Measurements from ENCODE around the gene VPS26A.

VPS26A gene

DNA sequence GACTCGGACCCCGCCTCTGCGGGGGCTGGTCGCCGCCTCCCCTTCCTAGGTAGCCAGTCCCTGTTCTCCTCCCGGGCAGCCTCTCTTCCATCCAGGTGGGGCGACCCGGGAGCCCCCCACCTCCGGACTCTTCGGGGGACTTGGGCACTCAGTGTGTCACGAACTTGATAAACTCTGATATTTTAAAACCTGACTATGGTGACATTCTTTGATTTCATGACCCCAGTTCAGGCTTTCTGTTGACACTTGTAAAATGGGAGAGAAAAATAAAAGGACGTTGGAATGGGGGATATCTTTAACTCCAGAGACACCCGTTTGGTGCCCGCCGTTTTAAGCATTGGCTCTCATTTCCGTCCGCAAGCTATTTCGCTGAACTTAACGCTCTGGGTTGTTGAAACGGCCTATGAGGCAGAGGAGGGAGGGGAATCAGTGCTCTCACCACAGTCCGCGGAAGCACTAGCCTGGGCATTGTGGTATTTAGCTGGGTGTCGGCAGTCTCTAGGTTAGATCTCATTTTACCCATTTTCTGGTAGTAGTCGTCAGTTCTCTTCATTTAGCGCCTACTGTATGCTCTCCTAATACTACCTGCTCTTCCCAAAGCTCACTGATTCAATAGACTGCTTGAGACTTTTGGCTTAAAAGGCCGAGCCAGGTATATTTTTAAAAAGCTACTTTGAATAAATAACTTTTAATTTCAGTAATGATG is 738 bp downstream of the VPS26A start (continued):
- TF ChIP-seq, protein P1, sequence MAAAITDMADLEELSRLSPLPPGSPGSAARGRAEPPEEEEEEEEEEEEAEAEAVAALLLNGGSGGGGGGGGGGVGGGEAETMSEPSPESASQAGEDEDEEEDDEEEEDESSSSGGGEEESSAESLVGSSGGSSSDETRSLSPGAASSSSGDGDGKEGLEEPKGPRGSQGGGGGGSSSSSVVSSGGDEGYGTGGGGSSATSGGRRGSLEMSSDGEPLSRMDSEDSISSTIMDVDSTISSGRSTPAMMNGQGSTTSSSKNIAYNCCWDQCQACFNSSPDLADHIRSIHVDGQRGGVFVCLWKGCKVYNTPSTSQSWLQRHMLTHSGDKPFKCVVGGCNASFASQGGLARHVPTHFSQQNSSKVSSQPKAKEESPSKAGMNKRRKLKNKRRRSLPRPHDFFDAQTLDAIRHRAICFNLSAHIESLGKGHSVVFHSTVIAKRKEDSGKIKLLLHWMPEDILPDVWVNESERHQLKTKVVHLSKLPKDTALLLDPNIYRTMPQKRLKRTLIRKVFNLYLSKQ (tag by site-specific recombination; IDR thresholded peaks at IDR 0.05; ENCODE audit: borderline replicate concordance): no peak
- peak; percentile 57; the same call in 1 of the 2 replicates for TF ChIP-seq ZBTB20 (tag by site-specific recombination; IDR thresholded peaks at IDR 0.05)
- TF ChIP-seq PRDM4 (tag by site-specific recombination; IDR thresholded peaks at IDR 0.05): peak; percentile 83
- no peak for TF ChIP-seq SP2 (tag by site-specific recombination; IDR thresholded peaks at IDR 0.05)
- TF ChIP-seq KLF8 (tag by site-specific recombination; IDR thresholded peaks at IDR 0.05): peak; percentile 10; the same call in 1 of the 2 replicates

DNA sequence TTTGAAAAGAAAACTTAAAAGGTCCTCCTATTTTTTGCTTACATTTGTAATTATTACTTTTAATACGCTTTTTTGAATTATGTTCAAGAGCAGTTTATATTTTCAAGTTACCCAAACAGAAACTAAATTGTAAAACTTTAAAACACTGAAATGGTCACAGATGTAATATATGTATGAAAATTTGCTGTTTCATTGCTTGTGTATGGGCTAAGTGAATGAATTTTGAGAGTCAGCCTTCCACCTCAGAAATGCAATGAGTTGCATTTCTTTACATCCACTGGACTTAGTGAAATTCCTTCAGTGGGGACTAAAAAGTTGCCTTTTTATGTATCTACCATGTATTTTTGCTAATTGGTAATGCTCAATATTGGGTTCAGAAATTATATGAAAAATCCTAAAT is 1.6 kb downstream of the VPS26A start:
- ChIA-PET POLR2A (no interaction called here), CTCF (no interaction called here)
- Histone ChIP-seq H3K36me3 (ENCODE audit: control insufficient read depth in 2 of 2, insufficient read depth in 1 of 2, low read length in 2 of 2) (no peaks in the 10 kb centered on the region), H3K4me3 (ENCODE audit: low read depth, low read length) (peak overlapping the region; percentile 76; the same call in 1 of the 2 replicates), H3K9me3 (ENCODE audit: control insufficient read depth, insufficient read depth, low read depth, low read length) (no peaks in the 10 kb centered on the region), H3K27ac (ENCODE audit: extremely low read depth, low read depth, low read length) (no peak overlapping the region), H3K4me1 (ENCODE audit: control insufficient read depth, insufficient read depth, low read length) (no peaks in the 10 kb centered on the region)
- TF ChIP-seq ZNF664 (tag by site-specific recombination; IDR thresholded peaks at IDR 0.05) (no peak), ZNF169 (tag by site-specific recombination; IDR thresholded peaks at IDR 0.05) (no peak), SP2 (tag by site-specific recombination; IDR thresholded peaks at IDR 0.05) (no peak), ZBTB1 (tag by site-specific recombination; IDR thresholded peaks at IDR 0.05) (no peak)
- TF ChIP-seq, protein P2, sequence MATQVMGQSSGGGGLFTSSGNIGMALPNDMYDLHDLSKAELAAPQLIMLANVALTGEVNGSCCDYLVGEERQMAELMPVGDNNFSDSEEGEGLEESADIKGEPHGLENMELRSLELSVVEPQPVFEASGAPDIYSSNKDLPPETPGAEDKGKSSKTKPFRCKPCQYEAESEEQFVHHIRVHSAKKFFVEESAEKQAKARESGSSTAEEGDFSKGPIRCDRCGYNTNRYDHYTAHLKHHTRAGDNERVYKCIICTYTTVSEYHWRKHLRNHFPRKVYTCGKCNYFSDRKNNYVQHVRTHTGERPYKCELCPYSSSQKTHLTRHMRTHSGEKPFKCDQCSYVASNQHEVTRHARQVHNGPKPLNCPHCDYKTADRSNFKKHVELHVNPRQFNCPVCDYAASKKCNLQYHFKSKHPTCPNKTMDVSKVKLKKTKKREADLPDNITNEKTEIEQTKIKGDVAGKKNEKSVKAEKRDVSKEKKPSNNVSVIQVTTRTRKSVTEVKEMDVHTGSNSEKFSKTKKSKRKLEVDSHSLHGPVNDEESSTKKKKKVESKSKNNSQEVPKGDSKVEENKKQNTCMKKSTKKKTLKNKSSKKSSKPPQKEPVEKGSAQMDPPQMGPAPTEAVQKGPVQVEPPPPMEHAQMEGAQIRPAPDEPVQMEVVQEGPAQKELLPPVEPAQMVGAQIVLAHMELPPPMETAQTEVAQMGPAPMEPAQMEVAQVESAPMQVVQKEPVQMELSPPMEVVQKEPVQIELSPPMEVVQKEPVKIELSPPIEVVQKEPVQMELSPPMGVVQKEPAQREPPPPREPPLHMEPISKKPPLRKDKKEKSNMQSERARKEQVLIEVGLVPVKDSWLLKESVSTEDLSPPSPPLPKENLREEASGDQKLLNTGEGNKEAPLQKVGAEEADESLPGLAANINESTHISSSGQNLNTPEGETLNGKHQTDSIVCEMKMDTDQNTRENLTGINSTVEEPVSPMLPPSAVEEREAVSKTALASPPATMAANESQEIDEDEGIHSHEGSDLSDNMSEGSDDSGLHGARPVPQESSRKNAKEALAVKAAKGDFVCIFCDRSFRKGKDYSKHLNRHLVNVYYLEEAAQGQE (tag by site-specific recombination; IDR thresholded peaks at IDR 0.05): no peak

- ChIA-PET CTCF (interaction anchor here (0.6 kb wide), 2 partner anchors 84 to 163 kb away, joined by 3 to 5 read pairs; no protein-coding TSS in a partner anchor), POLR2A (no interaction called here)
- Histone ChIP-seq H3K9me3 (ENCODE audit: control insufficient read depth, insufficient read depth, low read depth, low read length) (no peaks in the 10 kb centered on the region), H3K27ac (ENCODE audit: extremely low read depth, low read depth, low read length) (no peak overlapping the region), H3K36me3 (ENCODE audit: control insufficient read depth in 2 of 2, insufficient read depth in 1 of 2, low read length in 2 of 2) (peaks cover 17 to 19% of the 10 kb centered on the region in 2 experiments), H3K4me3 (ENCODE audit: low read depth, low read length) (no peak overlapping the region), H3K4me1 (ENCODE audit: control insufficient read depth, insufficient read depth, low read length) (no peaks in the 10 kb centered on the region)
- TF ChIP-seq ZNF24 (tag by site-specific recombination; IDR thresholded peaks at IDR 0.05) (no peak), TCF7L2 (IDR thresholded peaks at IDR 0.05; ENCODE audit: borderline replicate concordance, low read depth, low read length) (no peak), ZNF23 (tag by site-specific recombination; IDR thresholded peaks at IDR 0.05; ENCODE audit: borderline replicate concordance) (no peak), ZNF623 (tag by site-specific recombination; IDR thresholded peaks at IDR 0.05) (no peak), ZNF658 (tag by site-specific recombination; IDR thresholded peaks at IDR 0.05) (no peak)
Measured at GRCh38 chr10:69130251-69130650, 6.3 kb downstream of the VPS26A start.
